GM18502 (cell line): ENCODE results near the gene RPL35.

ENCODE experiments used
- ATAC-seq: cut with Tn5 transposase; IDR thresholded peaks from one replicate; pipeline ENCODE4 v1.9.1; 2021; ENCODE audit warnings: mild to moderate bottlenecking; ENCODE audit not compliant: unreplicated experiment, poor library complexity

Gene RPL35

DNA sequence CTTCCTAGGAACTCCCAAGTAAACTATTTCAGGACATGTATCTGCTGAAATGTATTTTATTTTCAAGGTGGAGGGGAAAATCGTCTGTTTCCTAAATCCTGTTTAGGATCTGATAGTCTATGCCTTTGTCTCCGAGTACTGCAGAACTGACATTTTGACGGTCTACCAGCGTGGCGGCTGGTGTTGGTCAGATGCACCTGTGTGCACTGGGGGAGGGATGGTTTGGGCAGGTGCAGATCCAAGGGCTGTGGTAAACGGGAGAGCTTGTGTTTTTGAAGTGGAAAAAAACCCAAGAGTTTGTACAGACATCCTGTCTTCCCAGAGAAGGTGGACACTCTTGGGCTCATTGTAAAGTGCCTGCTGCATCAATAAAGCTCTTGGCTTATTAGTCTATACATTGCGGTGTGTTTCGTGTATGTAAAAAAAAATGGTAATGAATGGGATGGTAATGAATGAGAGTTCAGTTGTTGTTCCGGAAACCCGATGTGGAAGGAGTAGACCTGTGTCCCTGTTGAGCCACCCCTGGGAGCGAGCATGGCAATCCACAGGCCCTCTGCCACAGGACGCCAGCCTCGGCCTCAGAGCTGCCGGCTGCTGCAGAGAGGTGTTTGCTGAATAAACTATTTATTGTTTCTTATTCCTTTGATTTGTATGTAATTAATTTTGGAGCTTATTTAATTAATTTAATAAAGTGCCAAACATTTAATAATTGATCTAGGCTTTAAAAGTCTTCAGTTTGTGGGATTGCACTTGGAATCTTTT is 15.4 kb upstream of the RPL35 start:
- no peak for ATAC-seq

- ATAC-seq = no peak
Observed at GRCh38 chr9:124875501-124875900, 13.7 kb upstream of the RPL35 start.

DNA sequence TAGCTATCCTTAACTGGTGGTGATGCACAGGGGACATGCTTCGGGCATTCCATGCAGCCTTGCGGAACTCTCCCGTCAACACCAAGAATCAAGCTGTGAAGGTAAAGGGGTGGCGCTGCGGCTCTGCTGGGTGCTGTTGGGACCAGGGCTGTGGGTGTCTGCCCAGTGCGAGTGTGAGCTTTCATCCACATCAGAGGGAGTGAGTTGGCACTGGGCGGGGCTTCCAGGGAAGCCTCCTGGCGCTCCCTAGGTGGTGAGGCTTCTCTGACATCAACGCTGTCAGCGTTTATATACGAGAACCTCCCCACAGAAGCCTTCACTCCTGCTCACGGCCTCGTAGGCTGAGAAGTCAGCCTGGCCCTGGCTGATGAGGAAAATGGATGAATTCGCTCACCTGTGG is 11.9 kb upstream of the RPL35 start:
- ATAC-seq = no peak

DNA sequence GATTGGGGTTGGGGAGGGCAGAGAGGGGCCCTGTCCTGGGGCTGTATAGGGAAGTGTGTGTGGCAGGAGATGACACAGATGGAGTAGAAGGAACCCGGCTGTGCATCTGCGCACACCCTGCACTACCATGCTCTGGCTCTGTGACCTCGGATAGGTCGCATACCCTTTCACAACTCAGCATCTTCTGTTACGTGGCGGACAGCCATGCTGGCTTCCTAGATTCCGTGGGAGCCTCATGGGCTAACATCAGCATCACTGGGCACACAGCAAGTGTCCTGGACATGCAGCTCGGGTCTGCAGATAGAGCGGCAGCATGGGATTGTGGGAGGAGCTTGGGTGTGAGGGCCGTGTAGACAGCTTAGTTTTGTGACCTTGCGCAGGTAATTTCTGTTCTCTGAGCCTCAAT is 9.4 kb upstream of the RPL35 start:
- no peak for ATAC-seq

GRCh38 chr9:124870723-124871122 is 9.0 kb upstream of the RPL35 start:
- ATAC-seq = no peak

- peak; percentile 45 for ATAC-seq
Observed at GRCh38 chr9:124869986-124870560, 8.3 kb upstream of the RPL35 start.

- ATAC-seq = peak; percentile 4
Observed at GRCh38 chr9:124869466-124869985, 7.8 kb upstream of the RPL35 start.

- ATAC-seq = peak; percentile 63
Observed at GRCh38 chr9:124868511-124869465, 7.0 kb upstream of the RPL35 start.

- ATAC-seq = no peak
Observed at GRCh38 chr9:124863371-124863871, 1.7 kb upstream of the RPL35 start.

DNA sequence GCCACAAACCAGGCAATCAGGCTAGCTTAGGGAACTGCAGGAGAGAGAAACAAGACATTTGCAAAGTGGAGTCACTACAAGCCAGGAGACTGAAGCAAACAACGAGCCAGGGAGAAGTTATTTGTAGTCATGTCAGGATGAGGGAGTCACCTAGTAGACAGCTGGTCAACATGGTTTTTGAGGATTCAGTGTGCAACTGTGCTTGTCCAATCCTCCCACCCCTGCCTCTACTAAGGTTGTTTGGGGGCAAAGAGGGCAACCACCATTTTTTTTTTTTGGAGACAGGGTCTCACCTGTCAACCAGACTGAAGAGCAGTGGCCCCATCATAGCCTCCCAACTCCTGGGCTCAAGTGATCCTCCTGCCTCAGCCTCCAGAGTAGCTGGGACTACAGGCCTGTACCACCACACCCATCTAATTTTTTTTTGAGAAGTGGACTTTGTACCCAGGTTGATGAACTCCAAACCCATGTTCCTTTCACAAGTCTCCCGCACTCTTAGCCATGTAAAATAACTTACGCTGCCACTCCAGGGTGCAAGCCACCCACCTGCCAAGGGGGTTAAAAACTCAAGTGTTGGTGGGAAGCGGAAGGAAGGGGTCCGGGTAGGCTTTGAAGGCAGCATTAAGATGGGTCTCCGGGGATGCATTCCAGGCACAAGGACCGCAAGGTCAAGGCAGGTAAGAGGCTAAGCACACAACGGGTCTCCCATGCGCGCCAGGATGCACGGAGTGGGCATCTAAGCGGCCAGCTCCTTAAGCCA is 995 bp downstream of the RPL35 start:
- ATAC-seq = no peak

- no peak for ATAC-seq
Observed at GRCh38 chr9:124859803-124860581, 1.8 kb downstream of the RPL35 start.

- ATAC-seq = no peak
Observed at GRCh38 chr9:124858330-124859046, 3.3 kb downstream of the RPL35 start.

- no peak for ATAC-seq
Observed at GRCh38 chr9:124857533-124858162, 4.1 kb downstream of the RPL35 start.

GRCh38 chr9:124855944-124856765 is 5.6 kb downstream of the RPL35 start:
- ATAC-seq = no peak

GRCh38 chr9:124855566-124855943 is 6.2 kb downstream of the RPL35 start:
- no peak for ATAC-seq

DNA sequence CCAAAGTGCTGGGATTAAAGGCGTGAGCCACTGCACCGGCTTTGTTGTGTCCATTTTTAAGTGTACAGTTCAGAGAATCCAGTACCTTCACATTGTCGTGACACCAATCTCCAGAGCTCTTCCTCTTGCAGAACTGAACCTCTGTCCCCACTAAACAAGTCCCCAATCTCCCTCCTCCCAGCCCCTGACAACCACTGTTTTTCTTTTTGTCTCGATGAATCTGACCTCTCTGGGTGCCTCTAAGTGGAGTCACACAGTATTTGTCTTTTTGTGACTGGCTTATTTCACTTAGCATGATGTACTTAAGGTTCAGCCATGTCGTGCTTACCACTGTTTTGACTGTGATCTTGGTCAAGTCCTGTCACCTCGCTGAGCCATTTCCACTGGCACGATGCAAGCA is 6.9 kb downstream of the RPL35 start:
- no peak for ATAC-seq

DNA sequence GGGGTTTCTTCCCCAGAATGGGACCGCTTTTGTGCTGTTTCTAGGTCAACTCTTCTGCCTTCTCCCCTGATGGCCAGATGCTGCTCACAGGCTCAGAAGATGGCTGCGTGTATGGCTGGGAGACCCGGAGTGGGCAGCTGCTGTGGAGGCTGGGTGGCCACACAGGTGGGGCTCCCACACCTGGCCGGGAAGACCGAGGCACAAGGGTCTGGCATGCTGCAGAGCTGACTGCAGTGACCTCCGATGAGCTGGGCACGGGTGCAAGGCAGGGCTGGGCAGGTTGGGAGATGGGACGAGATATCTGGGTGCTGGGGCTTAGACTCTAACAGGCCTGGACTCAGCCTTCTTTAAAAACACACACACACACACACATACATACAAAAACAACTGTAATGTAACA is 7.6 kb downstream of the RPL35 start:
- ATAC-seq = no peak
